ENCODE data around the gene GPA33.

GPA33 gene

GRCh38 chr1:167086768-167087167, 3.4 kb downstream of the GPA33 start:
- Histone ChIP-seq H3K4me3 (ENCODE audit: insufficient read depth, low read length, poor library complexity, severe bottlenecking) (no peak overlapping the region), H3K4me2 (ENCODE audit: low read depth, low read length, poor library complexity, severe bottlenecking) (no peak overlapping the region), H3K9ac (ENCODE audit: low read length) (no peak overlapping the region), H3K9me2 (replicated peaks; ENCODE audit: insufficient read depth, low read length) (no peaks in the 10 kb centered on the region), H3K36me3 (ENCODE audit: low read length) (no peaks in the 10 kb centered on the region), H3K27me3 (ENCODE audit: low read length) (no peaks in the 10 kb centered on the region), H4K20me1 (ENCODE audit: low read depth, low read length) (no peaks in the 10 kb centered on the region), H2AFZ (ENCODE audit: low read depth, low read length, severe bottlenecking) (no peak overlapping the region), H3K27ac (ENCODE audit: low read depth, low read length) (no peak overlapping the region), H3K79me2 (ENCODE audit: insufficient read depth, low read length) (no peaks in the 10 kb centered on the region), H3F3A (ENCODE audit: insufficient read depth) (no peaks in the 10 kb centered on the region), H3K9me3 (ENCODE audit: insufficient read depth, low read length) (no peaks in the 10 kb centered on the region)
- no peak for TF ChIP-seq EZH2phosphoT487 (conservative IDR thresholded peaks at IDR 0.05; ENCODE audit: low read length)
- no peak for TF ChIP-seq CTCF (IDR thresholded peaks at IDR 0.05; ENCODE audit: insufficient read depth, low read length, poor library complexity, severe bottlenecking)

GRCh38 chr1:167086033-167086432, 4.1 kb downstream of the GPA33 start:
- Histone ChIP-seq H3K79me2 (ENCODE audit: insufficient read depth, low read length) (no peaks in the 10 kb centered on the region), H3F3A (ENCODE audit: insufficient read depth) (no peaks in the 10 kb centered on the region), H3K9me2 (replicated peaks; ENCODE audit: insufficient read depth, low read length) (no peaks in the 10 kb centered on the region), H3K9ac (ENCODE audit: low read length) (no peak overlapping the region), H3K27me3 (ENCODE audit: low read length) (no peaks in the 10 kb centered on the region), H3K36me3 (ENCODE audit: low read length) (no peaks in the 10 kb centered on the region), H3K4me3 (ENCODE audit: insufficient read depth, low read length, poor library complexity, severe bottlenecking) (no peak overlapping the region), H4K20me1 (ENCODE audit: low read depth, low read length) (no peaks in the 10 kb centered on the region), H3K4me2 (ENCODE audit: low read depth, low read length, poor library complexity, severe bottlenecking) (no peak overlapping the region), H3K27ac (ENCODE audit: low read depth, low read length) (no peak overlapping the region), H2AFZ (ENCODE audit: low read depth, low read length, severe bottlenecking) (no peak overlapping the region), H3K9me3 (ENCODE audit: insufficient read depth, low read length) (no peaks in the 10 kb centered on the region)
- TF ChIP-seq CTCF (IDR thresholded peaks at IDR 0.05; ENCODE audit: insufficient read depth, low read length, poor library complexity, severe bottlenecking) (no peak), EZH2phosphoT487 (conservative IDR thresholded peaks at IDR 0.05; ENCODE audit: low read length) (no peak)

GRCh38 chr1:167084757-167085156, 5.4 kb downstream of the GPA33 start:
- Histone ChIP-seq H3K27ac (ENCODE audit: low read depth, low read length) (no peak overlapping the region), H3K9me2 (replicated peaks; ENCODE audit: insufficient read depth, low read length) (no peaks in the 10 kb centered on the region), H2AFZ (ENCODE audit: low read depth, low read length, severe bottlenecking) (no peak overlapping the region), H3F3A (ENCODE audit: insufficient read depth) (no peaks in the 10 kb centered on the region), H3K36me3 (ENCODE audit: low read length) (no peaks in the 10 kb centered on the region), H3K9me3 (ENCODE audit: insufficient read depth, low read length) (no peaks in the 10 kb centered on the region), H3K4me2 (ENCODE audit: low read depth, low read length, poor library complexity, severe bottlenecking) (no peak overlapping the region), H4K20me1 (ENCODE audit: low read depth, low read length) (no peaks in the 10 kb centered on the region), H3K9ac (ENCODE audit: low read length) (no peak overlapping the region), H3K27me3 (ENCODE audit: low read length) (no peaks in the 10 kb centered on the region), H3K4me3 (ENCODE audit: insufficient read depth, low read length, poor library complexity, severe bottlenecking) (no peak overlapping the region), H3K79me2 (ENCODE audit: insufficient read depth, low read length) (no peaks in the 10 kb centered on the region)
- TF ChIP-seq EZH2phosphoT487 (conservative IDR thresholded peaks at IDR 0.05; ENCODE audit: low read length) (no peak), CTCF (IDR thresholded peaks at IDR 0.05; ENCODE audit: insufficient read depth, low read length, poor library complexity, severe bottlenecking) (no peak)

Data from SU-DHL-6 (cell line).